ENCODE measurements around the gene PHF19. TPM values are rescaled to one million over a fixed set of nuclear protein-coding genes. Genes with fewer than 3 reads are reported as not detected.

PHF19 gene
- total RNA-seq, 5 donors from 2014 or later (not counting 1 experiment from before 2014, with no cell fraction given), result 92.8 to 184 (median 166) TPM

- H3K27ac Mint-ChIP-seq, result peak overlapping the region in 1 of 2 donors; percentile 48
Measured at GRCh38 chr9:120857902-120858301, 19.1 kb downstream of the PHF19 start.

GRCh38 chr9:120857481-120857880, 19.5 kb downstream of the PHF19 start:
- ATAC-seq (replicated peaks in 1 of 4), result peak in 1 of 4 experiments; percentile 5
- Mint-ChIP-seq H3K4me1 (peaks cover 0 to 11% (median 3%) of the 10 kb centered on the region in 3 donors), H3K36me3 (peaks cover 38% of the 10 kb centered on the region), H3K27me3 (no peaks in the 10 kb centered on the region), H3K27ac (peak overlapping the region in 1 of 2 donors; percentile 48), H3K9me3 (no peaks in the 10 kb centered on the region), H3K4me3 (no peak overlapping the region)
- ChIA-PET POLR2A (interaction anchor here in 1 of 2 donors (0.6 kb wide), 1 partner anchor 108 kb away, joined by 4 read pairs; no protein-coding TSS in a partner anchor), CTCF (interaction anchor here in 1 of 2 donors (1.7 kb wide), 1 partner anchor 10 kb away, joined by 6 read pairs; no protein-coding TSS in a partner anchor)
- Histone ChIP-seq H3K36me3 (ENCODE audit: control insufficient read depth in 2 of 2, extremely low read depth in 1 of 2, insufficient read depth in 1 of 2, low read length in 1 of 2) (peaks cover 19 to 74% of the 10 kb centered on the region in 2 donors), H3K4me3 (ENCODE audit: control insufficient read depth in 1 of 2, extremely low read depth in 1 of 2, low read length in 1 of 2) (no peak overlapping the region), H3K4me1 (ENCODE audit: control insufficient read depth in 1 of 2, extremely low read depth in 1 of 2, insufficient read depth in 2 of 2, low read length in 2 of 2) (peaks cover 0 to 4% of the 10 kb centered on the region in 2 experiments), H3K27ac (ENCODE audit: low read length) (no peak overlapping the region), H3K9me3 (no peaks in the 10 kb centered on the region), H3K27me3 (replicated peaks in 1 of 2; ENCODE audit: control insufficient read depth in 2 of 2, extremely low read depth in 1 of 2, insufficient read depth in 2 of 2, low read length in 1 of 2) (no peaks in the 10 kb centered on the region)
- no peak for DNase-seq
- 90% methylated on average over 5 of the region's 7 CpGs for WGBS (ENCODE audit: insufficient coverage)

More at GRCh38 chr9:120857902-120858301, 19.1 kb downstream of the PHF19 start:
- no peak overlapping the region for H3K27ac ChIP-seq (ENCODE audit: low read length)
- CTCF ChIA-PET, result interaction anchor here in 1 of 2 donors (1.7 kb wide), 1 partner anchor 10 kb away, joined by 6 read pairs; no protein-coding TSS in a partner anchor
- H3K4me3 ChIP-seq (ENCODE audit: control insufficient read depth in 1 of 2, extremely low read depth in 1 of 2, low read length in 1 of 2), result no peak overlapping the region
- H3K27me3 Mint-ChIP-seq, result no peaks in the 10 kb centered on the region
- H3K27me3 ChIP-seq (replicated peaks in 1 of 2; ENCODE audit: control insufficient read depth in 2 of 2, extremely low read depth in 1 of 2, insufficient read depth in 2 of 2, low read length in 1 of 2), result no peaks in the 10 kb centered on the region
- H3K4me3 Mint-ChIP-seq, result no peak overlapping the region
- H3K9me3 ChIP-seq, result no peaks in the 10 kb centered on the region
- H3K4me1 ChIP-seq (ENCODE audit: control insufficient read depth in 1 of 2, extremely low read depth in 1 of 2, insufficient read depth in 2 of 2, low read length in 2 of 2), result peaks cover 0 to 4% of the 10 kb centered on the region in 2 experiments
- peaks cover 0 to 7% (median 0%) of the 10 kb centered on the region in 3 donors for H3K4me1 Mint-ChIP-seq
- no peak for DNase-seq
- WGBS (ENCODE audit: insufficient coverage), result 87% methylated on average over 7 of the region's 11 CpGs
- no peak for ATAC-seq (replicated peaks in 1 of 4)
- POLR2A ChIA-PET, result no interaction called here
- peaks cover 38% of the 10 kb centered on the region for H3K36me3 Mint-ChIP-seq
- H3K36me3 ChIP-seq (ENCODE audit: control insufficient read depth in 2 of 2, extremely low read depth in 1 of 2, insufficient read depth in 1 of 2, low read length in 1 of 2), result peaks cover 19 to 74% of the 10 kb centered on the region in 2 donors
- no peaks in the 10 kb centered on the region for H3K9me3 Mint-ChIP-seq

DNA sequence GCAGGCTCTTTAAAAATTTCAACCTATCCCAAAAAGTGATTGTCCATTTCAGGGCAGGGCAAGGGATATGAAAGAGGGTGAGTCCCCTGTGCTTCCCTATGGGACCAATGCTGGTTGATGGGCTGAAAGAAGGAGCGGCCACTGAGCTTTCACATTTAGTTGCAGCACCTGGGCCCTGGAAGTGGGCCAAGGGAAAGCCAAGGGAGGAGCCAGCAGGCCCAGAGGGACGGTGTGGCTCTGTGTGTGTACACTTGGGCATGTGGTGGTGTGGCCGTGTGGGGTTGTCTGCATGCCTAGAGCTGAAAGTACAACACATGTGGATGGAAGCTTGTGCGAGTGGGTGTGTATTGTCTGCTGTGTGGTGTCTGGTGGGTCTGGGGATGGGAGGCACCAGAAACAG, 20.3 kb downstream of the PHF19 start:
- DNase-seq (no peak), ATAC-seq (replicated peaks in 1 of 4) (no peak)
- WGBS (ENCODE audit: insufficient coverage), result 88% methylated on average over 3 of the region's 4 CpGs
- Mint-ChIP-seq H3K36me3 (peaks cover 38% of the 10 kb centered on the region), H3K9me3 (no peaks in the 10 kb centered on the region), H3K4me1 (peaks cover 0 to 14% (median 3%) of the 10 kb centered on the region in 3 donors), H3K27me3 (no peaks in the 10 kb centered on the region), H3K4me3 (no peak overlapping the region), H3K27ac (peak overlapping the region in 1 of 2 donors; percentile 48)
- H3K36me3 ChIP-seq (ENCODE audit: control insufficient read depth in 2 of 2, extremely low read depth in 1 of 2, insufficient read depth in 1 of 2, low read length in 1 of 2), result peaks cover 16 to 74% of the 10 kb centered on the region in 2 donors
- ChIA-PET CTCF (no interaction called here), POLR2A (interaction anchor here (0.6 kb wide), 2 partner anchors 12 to 107 kb away, joined by 3 to 4 read pairs; no protein-coding TSS in a partner anchor)
- H3K27me3 ChIP-seq (replicated peaks in 1 of 2; ENCODE audit: control insufficient read depth in 2 of 2, extremely low read depth in 1 of 2, insufficient read depth in 2 of 2, low read length in 1 of 2), result no peaks in the 10 kb centered on the region
- peaks cover 0 to 4% of the 10 kb centered on the region in 2 experiments for H3K4me1 ChIP-seq (ENCODE audit: control insufficient read depth in 1 of 2, extremely low read depth in 1 of 2, insufficient read depth in 2 of 2, low read length in 2 of 2)
- H3K27ac ChIP-seq (ENCODE audit: low read length), result no peak overlapping the region
- no peaks in the 10 kb centered on the region for H3K9me3 ChIP-seq
- no peak overlapping the region for H3K4me3 ChIP-seq (ENCODE audit: control insufficient read depth in 1 of 2, extremely low read depth in 1 of 2, low read length in 1 of 2)

GRCh38 chr9:120855827-120856670, 20.9 kb downstream of the PHF19 start:
- POLR2A ChIA-PET, result interaction anchor here in 1 of 2 donors (0.6 kb wide), 1 partner anchor 11 kb away, joined by 3 read pairs; no protein-coding TSS in a partner anchor
- 95% methylated on average over 5 of the region's 7 CpGs for WGBS (ENCODE audit: insufficient coverage)
- no peaks in the 10 kb centered on the region for H3K27me3 ChIP-seq (replicated peaks in 1 of 2; ENCODE audit: control insufficient read depth in 2 of 2, extremely low read depth in 1 of 2, insufficient read depth in 2 of 2, low read length in 1 of 2)
- H3K4me3 Mint-ChIP-seq, result no peak overlapping the region
- no peak for ATAC-seq (replicated peaks in 1 of 4)
- no peaks in the 10 kb centered on the region for H3K27me3 Mint-ChIP-seq
- CTCF ChIA-PET, result no interaction called here
- no peaks in the 10 kb centered on the region for H3K9me3 ChIP-seq
- DNase-seq, result no peak
- H3K4me1 Mint-ChIP-seq, result peaks cover 0 to 14% (median 3%) of the 10 kb centered on the region in 3 donors
- peaks cover 35% of the 10 kb centered on the region for H3K36me3 Mint-ChIP-seq
- no peaks in the 10 kb centered on the region for H3K9me3 Mint-ChIP-seq
- H3K36me3 ChIP-seq (ENCODE audit: control insufficient read depth in 2 of 2, extremely low read depth in 1 of 2, insufficient read depth in 1 of 2, low read length in 1 of 2), result peaks cover 16 to 72% of the 10 kb centered on the region in 2 donors
- no peak overlapping the region for H3K4me3 ChIP-seq (ENCODE audit: control insufficient read depth in 1 of 2, extremely low read depth in 1 of 2, low read length in 1 of 2)
- H3K4me1 ChIP-seq (ENCODE audit: control insufficient read depth in 1 of 2, extremely low read depth in 1 of 2, insufficient read depth in 2 of 2, low read length in 2 of 2), result peaks cover 0 to 4% of the 10 kb centered on the region in 2 experiments
- peak overlapping the region in 1 of 2 donors; percentile 55 for H3K27ac Mint-ChIP-seq
- H3K27ac ChIP-seq (ENCODE audit: low read length), result no peak overlapping the region

- no peaks in the 10 kb centered on the region for H3K9me3 Mint-ChIP-seq
- peaks cover 22% of the 10 kb centered on the region for H3K36me3 Mint-ChIP-seq
- peaks cover 16 to 59% of the 10 kb centered on the region in 2 donors for H3K36me3 ChIP-seq (ENCODE audit: control insufficient read depth in 2 of 2, extremely low read depth in 1 of 2, insufficient read depth in 1 of 2, low read length in 1 of 2)
- no peaks in the 10 kb centered on the region for H3K9me3 ChIP-seq
- POLR2A ChIA-PET, result no interaction called here
- H3K4me1 ChIP-seq (ENCODE audit: control insufficient read depth in 1 of 2, extremely low read depth in 1 of 2, insufficient read depth in 2 of 2, low read length in 2 of 2), result peaks cover 0 to 4% of the 10 kb centered on the region in 2 experiments
- H3K27me3 ChIP-seq (replicated peaks in 1 of 2; ENCODE audit: control insufficient read depth in 2 of 2, extremely low read depth in 1 of 2, insufficient read depth in 2 of 2, low read length in 1 of 2), result no peaks in the 10 kb centered on the region
- H3K4me3 ChIP-seq (ENCODE audit: control insufficient read depth in 1 of 2, extremely low read depth in 1 of 2, low read length in 1 of 2), result no peak overlapping the region
- ATAC-seq (replicated peaks in 1 of 4) (no peak), DNase-seq (no peak)
- H3K4me1 Mint-ChIP-seq, result peaks cover 0 to 20% (median 6%) of the 10 kb centered on the region in 3 donors
- H3K27me3 Mint-ChIP-seq, result no peaks in the 10 kb centered on the region
- no CpG with 5 or more reads among the region's 3 CpGs for whole genome bisulfite sequencing (ENCODE audit: insufficient coverage)
- no peak overlapping the region for H3K4me3 Mint-ChIP-seq
- CTCF ChIA-PET, result no interaction called here
- H3K27ac ChIP-seq (ENCODE audit: low read length), result no peak overlapping the region
- peak overlapping the region in 1 of 2 donors; percentile 35 for H3K27ac Mint-ChIP-seq
Measured at GRCh38 chr9:120854596-120855327, 22.2 kb downstream of the PHF19 start.

DNA sequence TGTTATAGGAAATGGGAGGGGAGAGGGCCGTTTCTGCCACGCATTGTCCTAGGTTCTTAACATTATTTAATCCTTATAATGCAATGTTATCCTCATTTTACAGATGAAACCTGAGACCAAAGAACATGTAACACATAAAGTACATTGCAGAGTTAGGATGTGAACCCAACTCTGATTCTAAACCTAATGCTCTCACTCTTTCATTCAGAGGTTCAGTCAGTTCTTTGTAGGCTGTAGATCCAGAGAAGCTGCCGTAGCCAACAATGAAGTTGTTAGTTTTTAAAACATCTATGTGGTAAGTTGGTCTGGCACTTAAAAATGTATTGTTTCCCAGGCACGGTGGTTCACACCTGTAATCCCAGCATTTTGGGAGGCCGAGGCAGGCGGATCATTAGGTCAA, 23.8 kb downstream of the PHF19 start:
- DNase-seq, result no peak
- H3K4me1 ChIP-seq (ENCODE audit: control insufficient read depth in 1 of 2, extremely low read depth in 1 of 2, insufficient read depth in 2 of 2, low read length in 2 of 2), result peaks cover 0 to 4% of the 10 kb centered on the region in 2 experiments
- ChIA-PET CTCF (no interaction called here), POLR2A (interaction anchor here in 1 of 2 donors (0.6 kb wide), 1 partner anchor 23 kb away, joined by 7 read pairs; no protein-coding TSS in a partner anchor)
- Mint-ChIP-seq H3K4me1 (peaks cover 4 to 23% (median 12%) of the 10 kb centered on the region in 3 donors), H3K36me3 (peaks cover 14% of the 10 kb centered on the region), H3K9me3 (no peaks in the 10 kb centered on the region), H3K27me3 (no peaks in the 10 kb centered on the region), H3K27ac (peak overlapping the region in 1 of 2 donors; percentile 55), H3K4me3 (no peak overlapping the region)
- H3K27ac ChIP-seq (ENCODE audit: low read length), result no peak overlapping the region
- no peak for ATAC-seq (replicated peaks in 1 of 4)
- no peak overlapping the region for H3K4me3 ChIP-seq (ENCODE audit: control insufficient read depth in 1 of 2, extremely low read depth in 1 of 2, low read length in 1 of 2)
- peaks cover 11 to 45% of the 10 kb centered on the region in 2 donors for H3K36me3 ChIP-seq (ENCODE audit: control insufficient read depth in 2 of 2, extremely low read depth in 1 of 2, insufficient read depth in 1 of 2, low read length in 1 of 2)
- 96% methylated on average over 3 of the region's 6 CpGs for WGBS (ENCODE audit: insufficient coverage)
- H3K27me3 ChIP-seq (replicated peaks in 1 of 2; ENCODE audit: control insufficient read depth in 2 of 2, extremely low read depth in 1 of 2, insufficient read depth in 2 of 2, low read length in 1 of 2), result no peaks in the 10 kb centered on the region
- H3K9me3 ChIP-seq, result no peaks in the 10 kb centered on the region

Measured in T-cell (primary cell).